Ovary (tissue), 9 donors: ENCODE measurements around the gene USP10. TPM values are rescaled to one million over a fixed set of nuclear protein-coding genes. Genes with fewer than 3 reads are reported as not detected.

Experiments used
- DNase-seq, 5 donors: peaks; one replicate each; pipeline ENCODE4 v3.0.0-alpha.2; 2019 to 2020
- H3K27ac ChIP-seq, 2 donors: fragments of 200-600 bp; one replicate each; pipeline versions ENCODE4 v1.5.1 to v1.8.0; 2019 to 2022
- H3K27me3 ChIP-seq: fragments of 200-600 bp; one replicate; pipeline ENCODE4 v1.8.0; 2022
- H3K36me3 ChIP-seq: fragments of 200-600 bp; sonication (generic); one replicate; pipeline ENCODE4 v1.5.1; 2019
- H3K4me1 ChIP-seq: one replicate; pipeline ENCODE4 v1.8.1; 2013; ENCODE audit warnings: mild to moderate bottlenecking, moderate library complexity; ENCODE audit not compliant: insufficient read depth
- H3K4me3 ChIP-seq: fragments of 200-600 bp; sonication (generic); one replicate; pipeline ENCODE4 v1.5.1; 2017
- H3K9me3 ChIP-seq, 2 donors: fragments of 200-600 bp in 1 of 2; sonication (generic) in 1 of 2; one replicate each; pipeline versions ENCODE4 v1.5.1 to v1.8.1; 2013 to 2019; ENCODE audit warnings: mild to moderate bottlenecking in 1 of 2, moderate library complexity in 1 of 2
- CTCF ChIP-seq, 3 donors: fragments of 450-650 bp in 2 of 3; fragments of 200-600 bp in 1 of 3; IDR thresholded peaks; one replicate each; pipeline versions ENCODE4 v1.5.1 to v1.8.0; 2016 to 2022; ENCODE audit warnings: antibody characterized with exemption in 3 of 3, mild to moderate bottlenecking in 1 of 3
- EP300 ChIP-seq: sonication (generic); formaldehyde crosslinking; IDR thresholded peaks from one replicate; pipeline ENCODE4 v1.6.1; 2017; ENCODE audit warnings: antibody characterized with exemption
- POLR2A ChIP-seq: fragments of 450-650 bp; IDR thresholded peaks from one replicate; pipeline ENCODE4 v1.6.1; 2017; ENCODE audit warnings: antibody characterized with exemption, mild to moderate bottlenecking, moderate library complexity
- WGBS, 3 donors: extraction: QIAGEN DNeasy Blood & Tissue Kit in 1 of 3; methylation state at CpG; one replicate each; pipeline versions ENCODE4 v1.1.5 to v1.1.7; 2013 to 2017; 5-methylcytosine and 5-hydroxymethylcytosine counted together
- intact Hi-C, 4 donors: fragments of 100-400 bp; cut with DNase I; formaldehyde crosslinking; loops; one replicate each; pipeline versions ENCODE4 v1.11.0 to v1.15.1; 2022 to 2023
- polyA plus RNA-seq, 2 donors: library from polyadenylated mRNA; stranded (reverse); fragments of 200-250 nt in 1 of 2; fragments of 350-450 nt in 1 of 2; fragmentation: Illumina TruSeq in 1 of 2; extraction: RNeasy Lipid Tissue Mini Kit (QIAGEN cat#74804) in 1 of 2; gene quantifications; one replicate each; pipeline ENCODE4 v1.2.3, GENCODE V29; 2013 to 2014
- total RNA-seq, 7 donors: library from RNA; depleted of rRNA in 2 of 7; stranded (reverse); fragments of >200 nt in 2 of 7; fragmentation: NEBNext Ultra II Directional in 3 of 7; extraction: Animal tissue kit (Norgen Biotek cat#: 25700) in 3 of 7; gene quantifications; one replicate each; pipeline versions ENCODE4 v1.1.0 to v1.2.4, GENCODE V29; 2016 to 2023
- donor health status: DM: no; HTN: no; CAD: no; lungs with moderate emphysema.
- donor health status: DM: no; HTN: no; CAD: no.
- donor health status: Bipolar disorder and iron deficiency.
- donor health status: DM: yes; HTN: yes; CAD: no.
- donor health status: DM: no; HTN: no; CAD: no.
- donor health status: DM: yes; HTN: yes; CAD: no.

USP10 gene
- total and polyA plus RNA-seq, 9 donors = 24.6 to 98.8 (median 71.4) TPM

GRCh38 chr16:84827897-84828296 lies 128.1 kb downstream of the USP10 start:
- H3K27me3 ChIP-seq = no peaks in the 10 kb centered on the region
- peak overlapping the region in 1 of 2 donors; percentile 67 for H3K27ac ChIP-seq
- H3K4me1 ChIP-seq = peaks cover 17% of the 10 kb centered on the region
- no peak overlapping the region for H3K4me3 ChIP-seq
- TF ChIP-seq POLR2A (no peak), CTCF (IDR thresholded peaks at IDR 0.05) (no peak), EP300 (no peak)
- WGBS, 3 donors = 89 to 95% (median 92%) methylated on average over 15 of the region's 15 CpGs
- no peaks in the 10 kb centered on the region for H3K36me3 ChIP-seq
- H3K9me3 ChIP-seq = no peaks in the 10 kb centered on the region
- DNase-seq = peak in 1 of 5 donors; percentile 38
- intact Hi-C loops = no loop called here

- no peak for TF ChIP-seq EP300
- TF ChIP-seq CTCF (IDR thresholded peaks at IDR 0.05) = no peak
- no peak for TF ChIP-seq POLR2A
- intact Hi-C loops = no loop called here
- Histone ChIP-seq H3K36me3 (no peaks in the 10 kb centered on the region), H3K9me3 (no peaks in the 10 kb centered on the region), H3K4me3 (no peak overlapping the region), H3K27ac (peak overlapping the region in 1 of 2 donors; percentile 67), H3K27me3 (no peaks in the 10 kb centered on the region), H3K4me1 (peaks cover 17% of the 10 kb centered on the region)
- no peak for DNase-seq
- WGBS, 3 donors = 70 to 81% (median 73%) methylated on average over 5 of the region's 5 CpGs
These were observed 128.5 kb downstream of the USP10 start for GRCh38 chr16:84828322-84828721.

Other genes starting within 250 kb of the USP10 start
- gene MEAK7, start 195.3 kb upstream of the USP10 start, total RNA-seq = 10 to 100 TPM in 6 of 7 donors, 1 to 10 TPM in 1; 8.6 to 23.0 (median 19.2) TPM
- 10 to 100 TPM in 1 of 2 donors, 1 to 10 TPM in 1; 6.6 to 14.5 TPM for gene MEAK7, start 195.3 kb upstream of the USP10 start, polyA plus RNA-seq
- gene COTL1, start 81.9 kb upstream of the USP10 start, total RNA-seq = 10 to 100 TPM; 13.8 to 46.4 (median 26.1) TPM
- 10 to 100 TPM; 30.2 to 32.9 TPM for gene COTL1, start 81.9 kb upstream of the USP10 start, polyA plus RNA-seq
- gene KLHL36, start 51.5 kb upstream of the USP10 start, total RNA-seq = 10 to 100 TPM; 36.5 to 94.9 (median 60.9) TPM
- 10 to 100 TPM; 20.7 to 27.0 TPM for gene KLHL36, start 51.5 kb upstream of the USP10 start, polyA plus RNA-seq
- gene CRISPLD2, start 120.0 kb downstream of the USP10 start, total RNA-seq = 100 to 1,000 TPM in 6 of 7 donors, 10 to 100 TPM in 1; 90.6 to 333 (median 142) TPM
- 10 to 100 TPM; 53.2 to 63.6 TPM for gene CRISPLD2, start 120.0 kb downstream of the USP10 start, polyA plus RNA-seq